ENCODE measurements around the gene NDUFB3.
"Not testable (repeated sequence)": the region's sequence is repeated elsewhere in the genome, so short reads cannot be mapped to it uniquely, and the experiment has no call there.

Gene NDUFB3

DNA sequence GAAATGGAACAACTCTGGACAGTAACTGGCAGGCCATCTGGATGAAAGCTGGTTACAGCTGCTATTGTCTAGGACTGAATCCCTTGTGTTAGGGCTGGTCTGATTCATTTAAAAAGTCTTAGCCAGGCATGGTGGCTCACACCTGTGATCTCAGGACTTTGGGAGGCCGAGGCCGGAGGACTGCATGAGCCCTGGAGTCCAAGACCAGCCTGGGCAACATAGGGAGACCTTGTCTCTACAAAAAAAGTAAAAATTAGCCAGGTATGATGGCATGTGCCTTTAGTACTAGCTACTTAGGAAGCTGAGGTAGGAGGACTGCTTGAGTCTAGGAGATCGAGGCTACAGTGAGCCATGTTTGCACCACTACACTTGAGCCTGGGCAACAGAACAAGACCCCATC is 28.7 kb downstream of the NDUFB3 start:
- DNase-seq = no peak

DNA sequence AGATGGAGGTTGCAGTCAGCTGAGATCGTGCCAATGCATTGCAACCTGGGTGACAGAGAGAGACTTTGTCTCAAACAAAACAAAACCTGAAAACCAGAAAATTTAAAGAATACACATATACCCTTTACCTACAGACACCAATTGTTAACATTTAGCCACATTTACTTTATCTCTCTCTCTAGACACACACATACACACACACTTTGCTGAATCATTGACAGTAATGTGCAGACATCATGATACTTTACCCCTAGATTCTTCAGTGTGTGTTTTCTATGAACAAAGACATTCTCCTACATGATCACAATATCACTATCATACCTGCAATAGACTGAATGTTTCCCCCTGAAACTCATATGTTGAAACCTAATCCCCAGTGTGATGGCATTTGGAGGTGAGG is 34.0 kb downstream of the NDUFB3 start:
- no peak for DNase-seq

- no peak for DNase-seq
These were observed 35.8 kb downstream of the NDUFB3 start for GRCh38 chr2:201107624-201108023.

GRCh38 chr2:201108341-201108740 is 36.5 kb downstream of the NDUFB3 start:
- no peak for DNase-seq

DNA sequence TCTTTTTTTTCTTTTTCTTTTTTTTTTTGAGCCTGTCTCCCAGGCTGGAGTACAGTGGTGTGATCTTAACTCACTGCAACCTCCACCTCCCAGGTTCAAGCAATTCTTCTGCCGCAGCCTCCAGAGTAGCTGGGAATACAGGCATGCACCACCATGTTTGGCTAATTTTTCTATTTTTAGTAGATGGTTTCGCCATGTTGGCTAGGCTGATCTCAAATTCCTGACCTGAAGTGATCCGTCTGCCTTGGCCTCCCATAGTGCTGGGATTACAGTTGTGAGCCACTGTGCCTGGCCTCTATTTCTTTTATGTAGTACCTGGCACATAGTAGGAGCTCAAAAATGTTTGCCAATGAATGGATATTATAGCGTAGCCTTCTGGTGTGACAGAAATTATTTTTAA is 37.4 kb downstream of the NDUFB3 start:
- no peak for DNase-seq

GRCh38 chr2:201110615-201111014 is 38.8 kb downstream of the NDUFB3 start:
- DNase-seq = no peak

DNA sequence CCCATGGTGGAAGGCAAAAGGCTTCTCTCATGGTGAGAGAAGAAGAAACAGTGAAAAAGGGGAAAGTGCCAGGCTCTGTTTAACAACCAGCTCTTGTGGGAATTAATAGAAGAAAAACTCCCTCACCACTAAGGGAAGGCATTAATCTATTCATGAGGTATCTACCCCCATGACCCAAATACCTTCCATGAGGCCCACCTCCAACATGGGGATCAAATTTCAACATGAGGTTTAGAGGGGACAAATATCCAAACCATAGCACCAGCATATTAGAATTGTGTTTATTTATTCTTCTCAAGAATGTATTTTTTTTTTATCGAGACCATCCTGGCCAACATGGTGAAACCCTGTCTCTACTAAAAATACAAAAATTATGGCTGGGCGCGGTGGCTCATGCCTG is 39.3 kb downstream of the NDUFB3 start:
- DNase-seq = no peak

GRCh38 chr2:201114350-201114749 is 42.5 kb downstream of the NDUFB3 start:
- DNase-seq = no peak

GRCh38 chr2:201114846-201115245 is 43.0 kb downstream of the NDUFB3 start:
- DNase-seq = no peak

- DNase-seq = peak; percentile 87
These were observed 44.5 kb downstream of the NDUFB3 start, which contains the start of gene CFLAR for GRCh38 chr2:201116115-201116958. CFLAR (plus strand) TSS chr2:201116164; CDS start chr2:201129866, 13,702 bp downstream.

DNA sequence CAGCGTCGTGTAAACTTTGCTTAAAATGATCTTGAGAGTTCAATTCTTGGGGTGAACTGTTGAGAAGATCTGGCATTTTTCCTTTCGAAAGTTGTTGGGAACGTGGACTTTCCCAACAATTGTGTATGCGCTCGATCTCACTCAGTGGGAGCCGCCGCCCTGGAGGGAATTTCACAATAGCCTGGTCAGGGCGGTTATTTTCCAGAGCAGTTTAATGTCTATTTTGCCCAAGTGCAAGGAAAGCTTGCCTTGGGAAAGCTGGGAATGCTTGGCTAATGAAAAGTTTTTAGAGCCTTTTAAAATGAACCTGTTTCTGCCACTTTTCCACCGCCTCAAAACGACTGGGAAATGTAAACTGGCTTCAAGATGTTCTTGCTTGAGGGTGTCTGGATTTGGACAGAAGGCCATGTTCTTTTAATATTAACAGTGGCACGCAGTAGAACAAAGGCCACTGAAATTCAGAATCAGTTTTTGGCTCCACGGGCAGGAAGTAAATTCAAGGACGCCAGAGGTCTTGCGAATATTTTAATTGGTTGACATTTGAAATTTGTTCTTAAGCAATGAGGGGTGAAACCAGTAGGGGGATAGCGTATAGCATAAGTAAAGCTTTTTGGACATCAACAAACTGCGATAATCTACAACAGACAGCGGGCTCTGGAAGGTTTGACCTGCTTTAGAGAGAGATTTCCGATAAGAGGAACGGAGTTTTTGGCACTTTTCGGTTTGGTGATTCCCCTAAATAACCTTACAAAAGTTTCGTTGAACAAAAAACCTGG is 45.3 kb downstream of the NDUFB3 start:
- peak; percentile 95 for DNase-seq

GRCh38 chr2:201117735-201118094 is 45.9 kb downstream of the NDUFB3 start:
- not testable (repeated sequence) for DNase-seq

- DNase-seq = peak; percentile 97
These were observed 46.5 kb downstream of the NDUFB3 start for GRCh38 chr2:201118121-201118960.

DNA sequence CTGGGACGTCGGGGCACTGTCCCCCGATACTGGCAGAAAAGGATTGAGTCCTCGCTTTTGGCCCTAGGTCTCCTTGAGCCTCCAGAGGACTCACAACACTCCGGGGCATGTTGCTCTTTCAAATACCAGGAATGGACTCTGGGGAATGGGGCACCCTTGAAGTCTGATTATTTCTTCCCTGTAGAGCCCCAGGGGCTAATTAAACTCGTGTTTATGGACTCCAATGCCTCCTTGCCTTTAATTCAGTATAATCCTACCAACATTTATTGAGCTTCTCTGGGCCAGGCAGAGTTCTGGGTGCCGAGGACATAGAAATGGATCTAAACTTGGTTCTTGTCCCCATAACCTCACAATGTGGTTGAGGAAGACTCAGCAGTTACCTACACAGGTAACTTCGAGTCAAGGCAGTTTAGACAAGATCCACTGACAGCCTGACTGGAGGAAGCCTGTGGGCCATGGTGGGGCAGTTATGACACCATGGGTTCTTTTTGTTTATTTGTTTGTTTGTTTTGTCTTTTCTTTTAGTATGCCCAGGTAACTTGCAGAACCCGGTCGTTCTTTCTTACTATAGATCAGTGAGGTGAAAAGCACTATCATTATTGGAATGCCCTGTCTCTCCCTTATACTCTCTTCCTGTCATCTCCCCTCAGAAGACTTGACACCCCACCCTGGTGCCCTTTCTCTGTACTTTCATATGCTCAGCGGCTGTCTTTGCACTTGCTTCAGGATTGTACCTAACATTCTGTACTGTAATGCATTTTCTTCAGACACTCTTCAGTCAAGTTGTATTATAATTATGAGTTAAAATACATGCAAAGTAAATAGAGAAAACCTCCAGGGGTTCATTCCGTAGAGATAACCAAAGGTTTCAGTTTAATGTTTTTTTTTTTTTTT is 47.4 kb downstream of the NDUFB3 start:
- DNase-seq = peak; percentile 88

DNA sequence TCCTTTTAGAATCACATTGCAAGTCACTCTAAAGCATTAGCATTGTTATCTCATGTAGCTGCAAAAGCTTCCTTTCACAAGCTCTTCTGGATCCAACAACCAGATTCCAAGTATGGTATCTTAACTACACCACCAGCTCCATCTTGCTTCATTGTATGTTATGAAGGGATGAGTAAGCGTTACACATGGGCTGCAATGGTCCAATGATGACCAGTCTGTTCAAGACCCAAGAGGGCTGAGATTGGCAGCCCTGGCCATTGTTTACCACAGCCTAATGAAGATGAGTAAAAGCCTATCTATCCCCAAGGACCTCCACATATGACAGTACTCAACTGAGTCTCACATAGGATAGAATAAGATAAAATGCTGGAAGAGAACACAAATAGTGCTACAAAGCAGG is 50.5 kb downstream of the NDUFB3 start:
- DNase-seq = peak; percentile 44

DNA sequence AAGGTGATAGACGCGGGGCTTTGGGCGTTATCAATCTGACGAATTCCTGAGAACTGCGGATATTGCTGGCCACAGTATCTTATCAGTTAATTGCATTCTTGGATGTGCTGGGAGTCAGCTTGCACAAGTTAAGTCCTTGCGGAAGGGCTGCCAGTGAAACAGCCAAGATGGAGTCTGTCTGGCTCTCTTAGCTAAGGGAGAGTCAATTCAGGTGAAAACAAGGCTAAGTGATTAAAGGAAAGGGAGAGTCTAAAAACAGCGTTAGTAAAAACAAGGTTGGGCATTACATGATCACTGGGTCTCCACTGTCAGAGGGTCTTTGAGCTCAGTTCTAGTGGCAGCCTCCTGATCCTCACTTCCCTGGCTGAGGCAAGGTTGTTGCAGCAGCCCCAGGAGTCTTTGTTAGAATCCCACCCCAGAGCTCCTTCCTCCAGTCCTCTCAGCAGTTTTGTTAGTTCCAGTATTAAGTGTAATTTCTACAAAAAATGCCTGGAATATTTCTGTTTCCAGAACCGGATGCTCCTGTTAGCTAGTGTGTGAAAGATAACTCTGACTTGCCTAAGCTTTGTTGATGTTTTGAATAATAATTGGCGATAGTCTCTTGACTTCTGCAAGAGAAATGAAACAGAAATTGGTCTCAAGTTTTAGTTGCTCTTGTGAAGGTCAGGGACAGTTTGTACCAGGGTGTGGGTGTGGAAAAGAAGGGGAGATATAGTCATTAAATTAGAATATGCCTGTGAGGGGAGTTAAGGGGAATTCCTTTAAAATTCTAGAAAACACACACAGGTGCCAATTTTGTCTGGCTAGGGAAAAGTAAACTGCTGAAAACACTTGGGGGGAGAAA is 54.7 kb downstream of the NDUFB3 start:
- peak; percentile 68 for DNase-seq

DNA sequence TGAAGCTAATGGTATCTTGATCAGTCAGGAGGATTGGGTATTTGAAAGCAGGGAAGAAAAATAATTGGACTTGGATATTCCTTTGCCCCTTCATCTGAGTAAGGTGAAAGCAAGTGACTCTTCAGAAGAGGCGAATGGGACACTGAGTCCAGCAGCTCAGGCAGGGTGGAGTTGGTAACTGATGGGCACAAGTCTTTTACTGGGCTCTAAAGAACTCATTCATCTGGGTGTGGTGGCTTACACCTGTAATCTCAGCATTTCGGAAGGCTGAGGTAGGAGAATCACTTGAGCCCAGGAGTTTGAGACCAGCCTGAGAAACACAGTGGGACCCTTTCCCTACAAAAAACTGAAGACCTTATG is 55.3 kb downstream of the NDUFB3 start:
- DNase-seq = no peak

- DNase-seq = peak; percentile 69
These were observed 55.8 kb downstream of the NDUFB3 start for GRCh38 chr2:201127570-201127969.

- peak; percentile 39 for DNase-seq
These were observed 56.2 kb downstream of the NDUFB3 start for GRCh38 chr2:201128033-201128432.

DNA sequence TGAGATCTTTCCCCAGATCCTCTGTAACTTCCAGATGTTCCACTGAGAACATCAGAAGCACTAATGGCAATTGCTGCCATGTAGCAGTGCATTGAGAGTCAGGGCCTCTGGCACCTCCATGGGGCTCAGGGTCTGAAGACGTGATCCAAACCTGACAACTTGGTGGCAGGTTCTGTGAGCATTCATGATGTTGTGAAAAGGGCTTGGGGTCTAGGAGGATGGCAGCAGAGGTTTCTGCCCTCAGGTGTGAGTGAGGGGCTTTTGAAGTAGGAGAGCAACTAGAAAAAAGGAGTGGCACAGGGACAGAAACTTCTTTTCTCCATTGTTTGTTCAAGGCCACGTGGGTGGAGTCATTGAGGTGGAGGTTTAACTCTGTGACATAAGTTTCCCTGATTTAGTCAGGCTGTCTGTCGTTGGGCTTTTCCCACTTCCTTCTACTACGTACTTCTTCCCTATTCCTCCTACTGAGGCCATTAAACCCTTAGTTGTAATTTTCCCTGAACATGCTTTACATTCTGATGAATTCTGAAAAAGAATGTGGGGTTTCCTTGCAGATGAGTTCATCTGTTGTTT is 57.2 kb downstream of the NDUFB3 start:
- DNase-seq = peak; percentile 58

All from OCI-M1 (cell line).